ENCODE measurements around the gene PLXDC2. TPM values are rescaled to one million over a fixed set of nuclear protein-coding genes. Genes with fewer than 3 reads are reported as not detected.

PLXDC2 gene
- total and polyA plus RNA-seq, 2 experiments from 2014 or later, result 13.5 to 19.4 TPM

- Histone ChIP-seq H3K36me3 (ENCODE audit: insufficient read depth) (no peaks in the 10 kb centered on the region), H3F3A (replicated peaks; ENCODE audit: low read depth) (no peaks in the 10 kb centered on the region), H3K27ac (ENCODE audit: low read depth) (no peak overlapping the region), H4K20me1 (replicated peaks; ENCODE audit: insufficient read depth) (no peaks in the 10 kb centered on the region), H3K4me2 (no peak overlapping the region), H3K27me3 (ENCODE audit: insufficient read depth) (no peaks in the 10 kb centered on the region), H3K4me3 (no peak overlapping the region), H3K79me2 (replicated peaks; ENCODE audit: insufficient read depth) (no peaks in the 10 kb centered on the region), H3K9me2 (ENCODE audit: insufficient read depth) (no peaks in the 10 kb centered on the region), H2AFZ (no peak overlapping the region), H3K4me1 (ENCODE audit: insufficient read depth) (no peaks in the 10 kb centered on the region)
- Mint-ChIP-seq H3K4me3 (no peak overlapping the region), H3K36me3 (ENCODE audit: low read depth) (peaks cover 6% of the 10 kb centered on the region; the same call in 2 of the 3 replicates), H3K27me3 (ENCODE audit: insufficient read depth, low read depth, poor library complexity) (no peaks in the 10 kb centered on the region), H3K4me1 (peaks cover 17% of the 10 kb centered on the region), H3K9me3 (no peaks in the 10 kb centered on the region; the same call in 2 of the 3 replicates), H3K27ac (no peak overlapping the region)
- no peak for TF ChIP-seq CREB1 (CRISPR knock-in tag; IDR thresholded peaks at IDR 0.05; ENCODE audit: low read depth)
- no peak for TF ChIP-seq POLR2AphosphoS5 (IDR thresholded peaks at IDR 0.05; ENCODE audit: low read depth)
- no peak for TF ChIP-seq CTCF (conservative IDR thresholded peaks at IDR 0.05; ENCODE audit: low read depth in 2 of 2)
- TF ChIP-seq EZH2 (IDR thresholded peaks at IDR 0.05; ENCODE audit: low read depth, unreplicated experiment), result no peak
- TF ChIP-seq, protein P1, sequence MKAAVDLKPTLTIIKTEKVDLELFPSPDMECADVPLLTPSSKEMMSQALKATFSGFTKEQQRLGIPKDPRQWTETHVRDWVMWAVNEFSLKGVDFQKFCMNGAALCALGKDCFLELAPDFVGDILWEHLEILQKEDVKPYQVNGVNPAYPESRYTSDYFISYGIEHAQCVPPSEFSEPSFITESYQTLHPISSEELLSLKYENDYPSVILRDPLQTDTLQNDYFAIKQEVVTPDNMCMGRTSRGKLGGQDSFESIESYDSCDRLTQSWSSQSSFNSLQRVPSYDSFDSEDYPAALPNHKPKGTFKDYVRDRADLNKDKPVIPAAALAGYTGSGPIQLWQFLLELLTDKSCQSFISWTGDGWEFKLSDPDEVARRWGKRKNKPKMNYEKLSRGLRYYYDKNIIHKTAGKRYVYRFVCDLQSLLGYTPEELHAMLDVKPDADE (IDR thresholded peaks at IDR 0.05), result no peak
- TF ChIP-seq STAT1 (IDR thresholded peaks at IDR 0.05; ENCODE audit: unreplicated experiment), result no peak
- no peak for DNase-seq (ENCODE audit: low spot score)
- ATAC-seq, result no peak
Observed at GRCh38 chr10:20093600-20093999, 277.4 kb downstream of the PLXDC2 start.

DNA sequence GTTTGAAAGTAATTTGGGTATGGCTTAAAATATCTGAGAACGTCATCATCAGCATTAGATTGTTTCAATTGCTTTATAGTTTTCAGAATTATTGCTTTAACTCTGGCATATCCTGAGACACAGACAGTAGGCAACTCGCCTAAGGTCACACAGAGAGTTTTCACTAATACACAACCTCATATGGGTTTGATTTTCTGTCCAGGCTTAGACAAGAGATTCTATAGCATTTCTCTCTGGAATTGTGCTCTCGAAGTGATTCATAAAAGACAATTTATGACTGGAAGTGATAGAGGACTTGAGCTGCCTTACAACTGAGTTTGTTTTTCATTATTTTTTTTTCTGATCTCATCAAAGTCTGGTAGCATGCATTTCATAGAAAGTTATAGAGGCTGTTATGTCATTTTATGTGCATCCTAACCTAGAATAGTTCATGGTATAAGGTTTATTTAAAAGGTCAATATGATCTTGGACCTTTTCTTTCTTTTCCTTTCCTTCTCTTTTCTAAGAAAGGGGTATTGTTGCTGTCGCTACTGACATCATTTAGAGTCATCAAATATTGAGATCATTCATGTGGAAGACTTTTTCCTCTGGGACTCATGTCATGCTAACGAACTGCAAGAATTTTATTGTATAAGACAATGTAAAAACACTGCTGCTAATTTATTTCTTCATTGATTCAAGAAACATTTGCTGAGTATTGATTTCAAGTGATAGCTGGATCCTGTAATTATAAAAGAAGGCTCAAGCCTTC, 278.2 kb downstream of the PLXDC2 start:
- Mint-ChIP-seq H3K27ac (no peak overlapping the region), H3K4me3 (no peak overlapping the region), H3K36me3 (ENCODE audit: low read depth) (peaks cover 6% of the 10 kb centered on the region; the same call in 2 of the 3 replicates), H3K9me3 (no peaks in the 10 kb centered on the region; the same call in 2 of the 3 replicates), H3K27me3 (ENCODE audit: insufficient read depth, low read depth, poor library complexity) (no peaks in the 10 kb centered on the region), H3K4me1 (peaks cover 17% of the 10 kb centered on the region)
- DNase-seq (ENCODE audit: low spot score) (no peak), ATAC-seq (no peak)
- Histone ChIP-seq H3K4me2 (no peak overlapping the region), H3K79me2 (replicated peaks; ENCODE audit: insufficient read depth) (no peaks in the 10 kb centered on the region), H2AFZ (no peak overlapping the region), H3F3A (replicated peaks; ENCODE audit: low read depth) (no peaks in the 10 kb centered on the region), H3K4me1 (ENCODE audit: insufficient read depth) (no peaks in the 10 kb centered on the region), H3K4me3 (no peak overlapping the region), H3K27me3 (ENCODE audit: insufficient read depth) (no peaks in the 10 kb centered on the region), H4K20me1 (replicated peaks; ENCODE audit: insufficient read depth) (no peaks in the 10 kb centered on the region), H3K36me3 (ENCODE audit: insufficient read depth) (no peaks in the 10 kb centered on the region), H3K9me2 (ENCODE audit: insufficient read depth) (no peaks in the 10 kb centered on the region), H3K27ac (ENCODE audit: low read depth) (no peak overlapping the region)
- TF ChIP-seq, protein P1 (IDR thresholded peaks at IDR 0.05), result no peak
- TF ChIP-seq, protein P2, sequence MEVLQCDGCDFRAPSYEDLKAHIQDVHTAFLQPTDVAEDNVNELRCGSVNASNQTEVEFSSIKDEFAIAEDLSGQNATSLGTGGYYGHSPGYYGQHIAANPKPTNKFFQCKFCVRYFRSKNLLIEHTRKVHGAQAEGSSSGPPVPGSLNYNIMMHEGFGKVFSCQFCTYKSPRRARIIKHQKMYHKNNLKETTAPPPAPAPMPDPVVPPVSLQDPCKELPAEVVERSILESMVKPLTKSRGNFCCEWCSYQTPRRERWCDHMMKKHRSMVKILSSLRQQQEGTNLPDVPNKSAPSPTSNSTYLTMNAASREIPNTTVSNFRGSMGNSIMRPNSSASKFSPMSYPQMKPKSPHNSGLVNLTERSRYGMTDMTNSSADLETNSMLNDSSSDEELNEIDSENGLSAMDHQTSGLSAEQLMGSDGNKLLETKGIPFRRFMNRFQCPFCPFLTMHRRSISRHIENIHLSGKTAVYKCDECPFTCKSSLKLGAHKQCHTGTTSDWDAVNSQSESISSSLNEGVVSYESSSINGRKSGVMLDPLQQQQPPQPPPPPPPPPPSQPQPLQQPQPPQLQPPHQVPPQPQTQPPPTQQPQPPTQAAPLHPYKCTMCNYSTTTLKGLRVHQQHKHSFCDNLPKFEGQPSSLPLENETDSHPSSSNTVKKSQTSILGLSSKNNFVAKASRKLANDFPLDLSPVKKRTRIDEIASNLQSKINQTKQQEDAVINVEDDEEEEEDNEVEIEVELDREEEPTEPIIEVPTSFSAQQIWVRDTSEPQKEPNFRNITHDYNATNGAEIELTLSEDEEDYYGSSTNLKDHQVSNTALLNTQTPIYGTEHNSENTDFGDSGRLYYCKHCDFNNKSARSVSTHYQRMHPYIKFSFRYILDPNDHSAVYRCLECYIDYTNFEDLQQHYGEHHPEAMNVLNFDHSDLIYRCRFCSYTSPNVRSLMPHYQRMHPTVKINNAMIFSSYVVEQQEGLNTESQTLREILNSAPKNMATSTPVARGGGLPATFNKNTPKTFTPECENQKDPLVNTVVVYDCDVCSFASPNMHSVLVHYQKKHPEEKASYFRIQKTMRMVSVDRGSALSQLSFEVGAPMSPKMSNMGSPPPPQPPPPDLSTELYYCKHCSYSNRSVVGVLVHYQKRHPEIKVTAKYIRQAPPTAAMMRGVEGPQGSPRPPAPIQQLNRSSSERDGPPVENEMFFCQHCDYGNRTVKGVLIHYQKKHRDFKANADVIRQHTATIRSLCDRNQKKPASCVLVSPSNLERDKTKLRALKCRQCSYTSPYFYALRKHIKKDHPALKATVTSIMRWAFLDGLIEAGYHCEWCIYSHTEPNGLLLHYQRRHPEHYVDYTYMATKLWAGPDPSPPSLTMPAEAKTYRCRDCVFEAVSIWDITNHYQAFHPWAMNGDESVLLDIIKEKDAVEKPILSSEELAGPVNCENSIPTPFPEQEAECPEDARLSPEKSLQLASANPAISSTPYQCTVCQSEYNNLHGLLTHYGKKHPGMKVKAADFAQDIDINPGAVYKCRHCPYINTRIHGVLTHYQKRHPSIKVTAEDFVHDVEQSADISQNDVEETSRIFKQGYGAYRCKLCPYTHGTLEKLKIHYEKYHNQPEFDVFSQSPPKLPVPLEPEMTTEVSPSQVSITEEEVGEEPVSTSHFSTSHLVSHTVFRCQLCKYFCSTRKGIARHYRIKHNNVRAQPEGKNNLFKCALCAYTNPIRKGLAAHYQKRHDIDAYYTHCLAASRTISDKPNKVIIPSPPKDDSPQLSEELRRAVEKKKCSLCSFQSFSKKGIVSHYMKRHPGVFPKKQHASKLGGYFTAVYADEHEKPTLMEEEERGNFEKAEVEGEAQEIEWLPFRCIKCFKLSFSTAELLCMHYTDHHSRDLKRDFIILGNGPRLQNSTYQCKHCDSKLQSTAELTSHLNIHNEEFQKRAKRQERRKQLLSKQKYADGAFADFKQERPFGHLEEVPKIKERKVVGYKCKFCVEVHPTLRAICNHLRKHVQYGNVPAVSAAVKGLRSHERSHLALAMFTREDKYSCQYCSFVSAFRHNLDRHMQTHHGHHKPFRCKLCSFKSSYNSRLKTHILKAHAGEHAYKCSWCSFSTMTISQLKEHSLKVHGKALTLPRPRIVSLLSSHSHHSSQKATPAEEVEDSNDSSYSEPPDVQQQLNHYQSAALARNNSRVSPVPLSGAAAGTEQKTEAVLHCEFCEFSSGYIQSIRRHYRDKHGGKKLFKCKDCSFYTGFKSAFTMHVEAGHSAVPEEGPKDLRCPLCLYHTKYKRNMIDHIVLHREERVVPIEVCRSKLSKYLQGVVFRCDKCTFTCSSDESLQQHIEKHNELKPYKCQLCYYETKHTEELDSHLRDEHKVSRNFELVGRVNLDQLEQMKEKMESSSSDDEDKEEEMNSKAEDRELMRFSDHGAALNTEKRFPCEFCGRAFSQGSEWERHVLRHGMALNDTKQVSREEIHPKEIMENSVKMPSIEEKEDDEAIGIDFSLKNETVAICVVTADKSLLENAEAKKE (CRISPR knock-in tag; IDR thresholded peaks at IDR 0.05), result no peak
- TF ChIP-seq STAT1 (IDR thresholded peaks at IDR 0.05; ENCODE audit: unreplicated experiment) (no peak), EZH2phosphoT487 (IDR thresholded peaks at IDR 0.05; ENCODE audit: unreplicated experiment) (no peak), ZNF114 (CRISPR knock-in tag; IDR thresholded peaks at IDR 0.05) (no peak), JUNB (IDR thresholded peaks at IDR 0.05; ENCODE audit: unreplicated experiment) (no peak), NANOG (IDR thresholded peaks at IDR 0.05; ENCODE audit: borderline replicate concordance) (no peak), POLR2AphosphoS5 (IDR thresholded peaks at IDR 0.05; ENCODE audit: low read depth) (no peak)
